Measurements from ENCODE around the gene CNEP1R1. TPM values are rescaled to one million over a fixed set of nuclear protein-coding genes. Genes with fewer than 3 reads are reported as not detected.

The CNEP1R1 gene
- total and polyA plus RNA-seq, 2 experiments from 2014 or later, result 13.8 to 30.3 TPM

DNA sequence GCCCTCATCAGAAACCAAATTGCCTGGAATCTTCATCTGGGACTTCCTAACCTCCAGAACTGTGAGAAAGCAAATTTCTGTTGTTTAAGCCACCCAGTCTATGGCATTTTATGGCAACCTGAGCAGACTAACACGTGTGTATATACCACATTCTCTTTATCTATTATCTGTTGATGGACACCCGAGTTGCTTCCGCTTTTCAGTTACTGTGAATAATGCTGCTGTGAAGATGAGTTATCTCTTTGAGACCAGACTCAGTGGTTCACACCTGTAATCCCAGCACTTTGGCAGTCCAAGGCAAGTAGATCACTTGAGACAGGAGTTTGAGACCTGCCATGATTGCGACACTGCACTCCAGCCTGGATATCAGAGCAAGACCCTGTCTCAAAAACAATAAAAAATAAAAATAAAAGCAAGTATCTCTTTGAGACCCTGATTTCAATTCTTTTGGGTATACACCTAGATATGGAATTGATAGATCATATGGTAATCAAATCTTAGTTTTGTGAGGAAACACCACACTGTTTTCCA, 27.2 kb upstream of the CNEP1R1 start (continued):
- TF ChIP-seq, protein P1, sequence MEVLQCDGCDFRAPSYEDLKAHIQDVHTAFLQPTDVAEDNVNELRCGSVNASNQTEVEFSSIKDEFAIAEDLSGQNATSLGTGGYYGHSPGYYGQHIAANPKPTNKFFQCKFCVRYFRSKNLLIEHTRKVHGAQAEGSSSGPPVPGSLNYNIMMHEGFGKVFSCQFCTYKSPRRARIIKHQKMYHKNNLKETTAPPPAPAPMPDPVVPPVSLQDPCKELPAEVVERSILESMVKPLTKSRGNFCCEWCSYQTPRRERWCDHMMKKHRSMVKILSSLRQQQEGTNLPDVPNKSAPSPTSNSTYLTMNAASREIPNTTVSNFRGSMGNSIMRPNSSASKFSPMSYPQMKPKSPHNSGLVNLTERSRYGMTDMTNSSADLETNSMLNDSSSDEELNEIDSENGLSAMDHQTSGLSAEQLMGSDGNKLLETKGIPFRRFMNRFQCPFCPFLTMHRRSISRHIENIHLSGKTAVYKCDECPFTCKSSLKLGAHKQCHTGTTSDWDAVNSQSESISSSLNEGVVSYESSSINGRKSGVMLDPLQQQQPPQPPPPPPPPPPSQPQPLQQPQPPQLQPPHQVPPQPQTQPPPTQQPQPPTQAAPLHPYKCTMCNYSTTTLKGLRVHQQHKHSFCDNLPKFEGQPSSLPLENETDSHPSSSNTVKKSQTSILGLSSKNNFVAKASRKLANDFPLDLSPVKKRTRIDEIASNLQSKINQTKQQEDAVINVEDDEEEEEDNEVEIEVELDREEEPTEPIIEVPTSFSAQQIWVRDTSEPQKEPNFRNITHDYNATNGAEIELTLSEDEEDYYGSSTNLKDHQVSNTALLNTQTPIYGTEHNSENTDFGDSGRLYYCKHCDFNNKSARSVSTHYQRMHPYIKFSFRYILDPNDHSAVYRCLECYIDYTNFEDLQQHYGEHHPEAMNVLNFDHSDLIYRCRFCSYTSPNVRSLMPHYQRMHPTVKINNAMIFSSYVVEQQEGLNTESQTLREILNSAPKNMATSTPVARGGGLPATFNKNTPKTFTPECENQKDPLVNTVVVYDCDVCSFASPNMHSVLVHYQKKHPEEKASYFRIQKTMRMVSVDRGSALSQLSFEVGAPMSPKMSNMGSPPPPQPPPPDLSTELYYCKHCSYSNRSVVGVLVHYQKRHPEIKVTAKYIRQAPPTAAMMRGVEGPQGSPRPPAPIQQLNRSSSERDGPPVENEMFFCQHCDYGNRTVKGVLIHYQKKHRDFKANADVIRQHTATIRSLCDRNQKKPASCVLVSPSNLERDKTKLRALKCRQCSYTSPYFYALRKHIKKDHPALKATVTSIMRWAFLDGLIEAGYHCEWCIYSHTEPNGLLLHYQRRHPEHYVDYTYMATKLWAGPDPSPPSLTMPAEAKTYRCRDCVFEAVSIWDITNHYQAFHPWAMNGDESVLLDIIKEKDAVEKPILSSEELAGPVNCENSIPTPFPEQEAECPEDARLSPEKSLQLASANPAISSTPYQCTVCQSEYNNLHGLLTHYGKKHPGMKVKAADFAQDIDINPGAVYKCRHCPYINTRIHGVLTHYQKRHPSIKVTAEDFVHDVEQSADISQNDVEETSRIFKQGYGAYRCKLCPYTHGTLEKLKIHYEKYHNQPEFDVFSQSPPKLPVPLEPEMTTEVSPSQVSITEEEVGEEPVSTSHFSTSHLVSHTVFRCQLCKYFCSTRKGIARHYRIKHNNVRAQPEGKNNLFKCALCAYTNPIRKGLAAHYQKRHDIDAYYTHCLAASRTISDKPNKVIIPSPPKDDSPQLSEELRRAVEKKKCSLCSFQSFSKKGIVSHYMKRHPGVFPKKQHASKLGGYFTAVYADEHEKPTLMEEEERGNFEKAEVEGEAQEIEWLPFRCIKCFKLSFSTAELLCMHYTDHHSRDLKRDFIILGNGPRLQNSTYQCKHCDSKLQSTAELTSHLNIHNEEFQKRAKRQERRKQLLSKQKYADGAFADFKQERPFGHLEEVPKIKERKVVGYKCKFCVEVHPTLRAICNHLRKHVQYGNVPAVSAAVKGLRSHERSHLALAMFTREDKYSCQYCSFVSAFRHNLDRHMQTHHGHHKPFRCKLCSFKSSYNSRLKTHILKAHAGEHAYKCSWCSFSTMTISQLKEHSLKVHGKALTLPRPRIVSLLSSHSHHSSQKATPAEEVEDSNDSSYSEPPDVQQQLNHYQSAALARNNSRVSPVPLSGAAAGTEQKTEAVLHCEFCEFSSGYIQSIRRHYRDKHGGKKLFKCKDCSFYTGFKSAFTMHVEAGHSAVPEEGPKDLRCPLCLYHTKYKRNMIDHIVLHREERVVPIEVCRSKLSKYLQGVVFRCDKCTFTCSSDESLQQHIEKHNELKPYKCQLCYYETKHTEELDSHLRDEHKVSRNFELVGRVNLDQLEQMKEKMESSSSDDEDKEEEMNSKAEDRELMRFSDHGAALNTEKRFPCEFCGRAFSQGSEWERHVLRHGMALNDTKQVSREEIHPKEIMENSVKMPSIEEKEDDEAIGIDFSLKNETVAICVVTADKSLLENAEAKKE (CRISPR knock-in tag; IDR thresholded peaks at IDR 0.05), result no peak
- TF ChIP-seq POLR2AphosphoS5 (IDR thresholded peaks at IDR 0.05; ENCODE audit: low read depth), result no peak

DNA sequence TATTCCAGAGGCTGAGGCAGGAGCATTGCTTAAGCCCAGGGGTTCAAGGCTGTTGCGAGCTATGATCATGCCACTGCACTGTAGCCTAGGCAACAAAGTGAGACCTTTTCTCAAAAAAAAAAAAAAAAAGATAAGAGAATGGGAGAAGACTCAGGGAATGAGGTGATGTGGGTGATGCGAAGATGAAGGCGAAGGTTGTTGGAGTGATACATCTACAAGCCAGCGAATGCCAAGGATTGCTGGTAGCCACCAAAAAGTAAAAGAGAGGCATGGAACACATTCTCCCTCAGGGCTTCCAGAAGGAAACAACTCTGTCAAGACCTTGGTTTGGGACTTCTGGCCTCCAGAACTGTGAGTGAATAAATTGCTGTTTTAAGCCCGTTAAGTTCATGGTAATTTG, 26.0 kb upstream of the CNEP1R1 start:
- Mint-ChIP-seq H3K9me3 (no peaks in the 10 kb centered on the region), H3K27ac (no peak overlapping the region), H3K4me3 (no peak overlapping the region), H3K4me1 (no peaks in the 10 kb centered on the region), H3K36me3 (ENCODE audit: low read depth) (no peaks in the 10 kb centered on the region), H3K27me3 (ENCODE audit: insufficient read depth, low read depth, poor library complexity) (peaks cover 8% of the 10 kb centered on the region)
- Histone ChIP-seq H3K9me2 (ENCODE audit: insufficient read depth) (no peaks in the 10 kb centered on the region), H2AFZ (no peak overlapping the region), H3K79me2 (replicated peaks; ENCODE audit: insufficient read depth) (no peaks in the 10 kb centered on the region), H3K27me3 (ENCODE audit: insufficient read depth) (no peaks in the 10 kb centered on the region), H3K4me3 (no peak overlapping the region), H4K20me1 (replicated peaks; ENCODE audit: insufficient read depth) (no peaks in the 10 kb centered on the region), H3K36me3 (ENCODE audit: insufficient read depth) (no peaks in the 10 kb centered on the region), H3K4me2 (no peak overlapping the region), H3K4me1 (ENCODE audit: insufficient read depth) (no peaks in the 10 kb centered on the region), H3F3A (replicated peaks; ENCODE audit: low read depth) (no peaks in the 10 kb centered on the region), H3K27ac (ENCODE audit: low read depth) (no peak overlapping the region)
- DNase-seq (ENCODE audit: low spot score), result no peak
- ATAC-seq, result no peak
- TF ChIP-seq JUNB (IDR thresholded peaks at IDR 0.05; ENCODE audit: unreplicated experiment), result no peak
- TF ChIP-seq ZNF114 (CRISPR knock-in tag; IDR thresholded peaks at IDR 0.05), result no peak
- TF ChIP-seq CREB1 (CRISPR knock-in tag; IDR thresholded peaks at IDR 0.05; ENCODE audit: low read depth), result no peak
- TF ChIP-seq, protein P1 (CRISPR knock-in tag; IDR thresholded peaks at IDR 0.05), result no peak
